ENCODE measurements around the gene RAI14. TPM values are rescaled to one million over a fixed set of nuclear protein-coding genes. Genes with fewer than 3 reads are reported as not detected.
"Not testable (repeated sequence)": the region's sequence is repeated elsewhere in the genome, so short reads cannot be mapped to it uniquely, and the experiment has no call there.

RAI14 gene
- total RNA-seq, 6 experiments from 2014 or later: 11.9 to 30.8 (median 20.8) TPM

- Histone ChIP-seq H3K36me3 (no peaks in the 10 kb centered on the region), H3K27me3 (no peaks in the 10 kb centered on the region), H3K27ac (no peak overlapping the region), H3K4me1 (peaks cover 0 to 21% (median 0%) of the 10 kb centered on the region in 4 donors), H3K4me3 (no peak overlapping the region), H3K9me3 (no peaks in the 10 kb centered on the region)
- ATAC-seq: no peak
- intact Hi-C loops (cut with DNase I): no loop called here
- DNase-seq: no peak
- WGBS (ENCODE audit: insufficient coverage, low coverage, low lambda C conversion rate, missing lambda C conversion rate): 75% methylated on average over 2 of the region's 6 CpGs
- TF ChIP-seq CTCF (IDR thresholded peaks at IDR 0.05): no peak
Observed at GRCh38 chr5:34698754-34699153, 42.6 kb downstream of the RAI14 start.

- peak in 2 of 4 donors; percentile 20 to 37 for ATAC-seq
- WGBS (ENCODE audit: insufficient coverage, low coverage, low lambda C conversion rate, missing lambda C conversion rate): 70% methylated on average over 7 of the region's 9 CpGs
- H3K27me3 ChIP-seq: no peaks in the 10 kb centered on the region
- H3K27ac ChIP-seq: no peak overlapping the region
- intact Hi-C loops (cut with DNase I): no loop called here
- TF ChIP-seq CTCF (IDR thresholded peaks at IDR 0.05): no peak
- H3K36me3 ChIP-seq: no peaks in the 10 kb centered on the region
- H3K4me1 ChIP-seq: peaks cover 0 to 21% (median 0%) of the 10 kb centered on the region in 4 donors
- no peak overlapping the region for H3K4me3 ChIP-seq
- peak in 1 of 3 donors; percentile 56 for DNase-seq
- H3K9me3 ChIP-seq: no peaks in the 10 kb centered on the region
Observed at GRCh38 chr5:34699155-34700077, 43.3 kb downstream of the RAI14 start.

- Histone ChIP-seq H3K27ac (no peak overlapping the region), H3K36me3 (no peaks in the 10 kb centered on the region), H3K4me3 (no peak overlapping the region), H3K4me1 (peaks cover 0 to 16% (median 0%) of the 10 kb centered on the region in 4 donors), H3K9me3 (no peaks in the 10 kb centered on the region), H3K27me3 (no peaks in the 10 kb centered on the region)
- 83% methylated on average over 1 of the region's 2 CpGs for WGBS (ENCODE audit: insufficient coverage, low coverage, low lambda C conversion rate, missing lambda C conversion rate)
- intact Hi-C loops (cut with DNase I): no loop called here
- TF ChIP-seq CTCF (IDR thresholded peaks at IDR 0.05) (no peak), POLR2A (IDR thresholded peaks at IDR 0.05) (no peak)
- no peak for DNase-seq
- no peak for ATAC-seq
Observed at GRCh38 chr5:34700078-34700452, 43.9 kb downstream of the RAI14 start.

- WGBS (ENCODE audit: insufficient coverage, low coverage, low lambda C conversion rate, missing lambda C conversion rate): 100% methylated on average over 2 of the region's 2 CpGs
- ATAC-seq; DNase-seq; intact Hi-C loops (cut with DNase I); H3K27ac ChIP-seq; H3K9me3 ChIP-seq; H3K4me3 ChIP-seq; H3K4me1 ChIP-seq; H3K36me3 ChIP-seq; H3K27me3 ChIP-seq: not testable (repeated sequence)
Observed at GRCh38 chr5:34701442-34701841, 45.3 kb downstream of the RAI14 start.

All from right lobe of liver (tissue), 6 donors.